WTC11 (cell line): ENCODE results near the gene WWC1. TPM values are rescaled to one million over a fixed set of nuclear protein-coding genes. Genes with fewer than 3 reads are reported as not detected.

ENCODE experiments used
- ATAC-seq: fragments of 200-7000 bp; cut with Tn5 transposase; 2 replicates; pipeline ENCODE4 v1.10.0; 2021; ENCODE audit warnings: mild to moderate bottlenecking, moderate library complexity
- CTCF ChIA-PET: fragments of 300-600 bp; sonication (Branson Sonifier 250); formaldehyde crosslinking; loops from one replicate; lab custom pipeline; 2021; ENCODE audit warnings: antibody characterized with exemption; lab: Charles Lee
- POLR2A ChIA-PET: fragments of 350-600 bp; sonication (Branson Sonifier 250); formaldehyde crosslinking; loops from one replicate; lab custom pipeline; 2021; ENCODE audit warnings: antibody characterized with exemption; lab: Charles Lee
- DNase-seq: peaks from one replicate; pipeline ENCODE4 v3.0.0; 2021; ENCODE audit warnings: low spot score
- H3K27ac Mint-ChIP-seq: 2 replicates; pipeline ENCODE4 v1.8.0; 2021; ENCODE audit warnings: mixed read lengths
- H3K27me3 Mint-ChIP-seq: 2 replicates; pipeline ENCODE4 v1.8.0; 2021; ENCODE audit warnings: low read depth, mild to moderate bottlenecking, moderate library complexity, mixed read lengths
- H3K36me3 Mint-ChIP-seq: 2 replicates; pipeline ENCODE4 v1.8.0; 2021; ENCODE audit warnings: mixed read lengths
- H3K4me1 Mint-ChIP-seq: 2 replicates; pipeline ENCODE4 v1.8.0; 2022; ENCODE audit warnings: mixed read lengths
- H3K4me3 Mint-ChIP-seq: 2 replicates; pipeline ENCODE4 v1.8.0; 2021; ENCODE audit warnings: mild to moderate bottlenecking, moderate library complexity, mixed read lengths
- H3K9me3 Mint-ChIP-seq: 2 replicates; pipeline ENCODE4 v1.8.0; 2021; ENCODE audit warnings: mixed read lengths
- ATF1 ChIP-seq: sonication (generic); formaldehyde crosslinking; IDR thresholded peaks from 2 replicates; pipeline ENCODE4 v1.8.1; 2023; ENCODE audit warnings: mild to moderate bottlenecking, moderate library complexity, missing genetic modification reagents
- ESRRA ChIP-seq: sonication (generic); formaldehyde crosslinking; IDR thresholded peaks from 2 replicates; pipeline ENCODE4 v1.8.1; 2022; ENCODE audit warnings: mild to moderate bottlenecking, missing genetic modification reagents, borderline replicate concordance
- FOXJ3 ChIP-seq: sonication (generic); formaldehyde crosslinking; IDR thresholded peaks from 2 replicates; pipeline ENCODE4 v1.9.0; 2021; ENCODE audit warnings: missing genetic modification reagents, mild to moderate bottlenecking, borderline replicate concordance
- MYBL2 ChIP-seq: sonication (generic); formaldehyde crosslinking; IDR thresholded peaks from 2 replicates; pipeline ENCODE4 v1.8.1; 2023; ENCODE audit warnings: mild to moderate bottlenecking, moderate library complexity, missing genetic modification reagents
- NR1H2 ChIP-seq: sonication (generic); formaldehyde crosslinking; IDR thresholded peaks from 2 replicates; pipeline ENCODE4 v1.9.0; 2021; ENCODE audit warnings: mild to moderate bottlenecking, moderate library complexity, missing genetic modification reagents
- PRDM15 ChIP-seq: sonication (generic); formaldehyde crosslinking; IDR thresholded peaks from 2 replicates; pipeline ENCODE4 v1.8.0; 2022; ENCODE audit warnings: missing genetic modification reagents
- RORB ChIP-seq: fragments of 250-450 bp; sonication (Bioruptor Pico); IDR thresholded peaks from 2 replicates; pipeline ENCODE4 v1.9.0; 2021; ENCODE audit warnings: mild to moderate bottlenecking
- ZNF263 ChIP-seq: sonication (generic); formaldehyde crosslinking; IDR thresholded peaks from 2 replicates; pipeline ENCODE4 v1.8.1; 2022; ENCODE audit warnings: low read depth, mild to moderate bottlenecking, moderate library complexity, missing genetic modification reagents
- ZNF317 ChIP-seq: sonication (generic); formaldehyde crosslinking; IDR thresholded peaks from 2 replicates; pipeline ENCODE4 v1.8.1; 2023; ENCODE audit warnings: low read depth, mild to moderate bottlenecking, moderate library complexity, missing genetic modification reagents, borderline replicate concordance
- ZNF416 ChIP-seq: fragments of 250-450 bp; sonication (Bioruptor Pico); IDR thresholded peaks from 2 replicates; pipeline ENCODE4 v1.9.0; 2021; ENCODE audit warnings: mild to moderate bottlenecking, inconsistent platforms
- total RNA-seq: library from RNA; stranded (reverse); gene quantifications from 3 replicates; pipeline ENCODE4 v1.2.3, GENCODE V29; 2021
- TF ChIP-seq, protein P1 (sequence below): sonication (generic); formaldehyde crosslinking; IDR thresholded peaks from 2 replicates; pipeline ENCODE4 v1.8.1; 2023; ENCODE audit warnings: mild to moderate bottlenecking, missing genetic modification reagents, moderate library complexity
- TF ChIP-seq, protein P2 (sequence below): sonication (generic); formaldehyde crosslinking; IDR thresholded peaks from 2 replicates; pipeline ENCODE4 v1.8.1; 2022; ENCODE audit warnings: missing genetic modification reagents, borderline replicate concordance
- TF ChIP-seq, protein P3 (sequence below): sonication (generic); formaldehyde crosslinking; IDR thresholded peaks from 2 replicates; pipeline ENCODE4 v1.8.0; 2023; ENCODE audit warnings: missing genetic modification reagents, mild to moderate bottlenecking, borderline replicate concordance

The WWC1 gene
- total RNA-seq, 1 experiment from 2014 or later = 48.4 TPM

DNA sequence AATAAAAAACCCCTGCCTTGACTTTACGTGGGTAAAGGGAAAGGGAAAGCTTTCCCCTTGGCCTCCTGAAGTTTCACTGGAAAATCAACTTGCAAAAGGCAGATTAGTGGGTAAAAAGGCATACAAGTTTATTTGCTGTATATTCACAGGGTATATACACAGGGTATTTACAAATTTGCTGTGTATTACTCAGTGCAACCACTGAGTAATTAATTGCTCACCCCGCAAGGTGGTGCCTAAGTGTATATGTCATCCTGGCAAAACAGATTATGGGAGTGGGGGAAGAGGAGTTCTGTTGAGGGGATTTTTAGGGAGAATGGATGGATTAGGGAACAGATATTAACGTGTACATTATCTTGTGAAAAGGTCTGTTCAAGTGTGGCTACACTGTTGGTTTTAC is 187.7 kb downstream of the WWC1 start (continued):
- TF ChIP-seq ATF1 (CRISPR knock-in tag) (no peak), ESRRA (CRISPR knock-in tag) (no peak)
- TF ChIP-seq, protein P1, sequence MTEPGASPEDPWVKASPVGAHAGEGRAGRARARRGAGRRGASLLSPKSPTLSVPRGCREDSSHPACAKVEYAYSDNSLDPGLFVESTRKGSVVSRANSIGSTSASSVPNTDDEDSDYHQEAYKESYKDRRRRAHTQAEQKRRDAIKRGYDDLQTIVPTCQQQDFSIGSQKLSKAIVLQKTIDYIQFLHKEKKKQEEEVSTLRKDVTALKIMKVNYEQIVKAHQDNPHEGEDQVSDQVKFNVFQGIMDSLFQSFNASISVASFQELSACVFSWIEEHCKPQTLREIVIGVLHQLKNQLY (CRISPR knock-in tag) = no peak

- peaks cover 12% of the 10 kb centered on the region for H3K27me3 Mint-ChIP-seq
- ATAC-seq = no peak
- H3K27ac Mint-ChIP-seq = no peak overlapping the region
- H3K9me3 Mint-ChIP-seq = no peaks in the 10 kb centered on the region
- H3K4me1 Mint-ChIP-seq = no peaks in the 10 kb centered on the region
- no peak overlapping the region for H3K4me3 Mint-ChIP-seq
- POLR2A ChIA-PET = no interaction called here
- TF ChIP-seq PRDM15 (CRISPR knock-in tag) (no peak), ZNF263 (CRISPR knock-in tag) (no peak), ZNF416 (no peak), MYBL2 (CRISPR knock-in tag) (no peak), FOXJ3 (CRISPR knock-in tag) (no peak), ZNF317 (CRISPR knock-in tag) (no peak), NR1H2 (CRISPR knock-in tag) (no peak), RORB (CRISPR knock-in tag) (no peak)
- TF ChIP-seq, protein P2, sequence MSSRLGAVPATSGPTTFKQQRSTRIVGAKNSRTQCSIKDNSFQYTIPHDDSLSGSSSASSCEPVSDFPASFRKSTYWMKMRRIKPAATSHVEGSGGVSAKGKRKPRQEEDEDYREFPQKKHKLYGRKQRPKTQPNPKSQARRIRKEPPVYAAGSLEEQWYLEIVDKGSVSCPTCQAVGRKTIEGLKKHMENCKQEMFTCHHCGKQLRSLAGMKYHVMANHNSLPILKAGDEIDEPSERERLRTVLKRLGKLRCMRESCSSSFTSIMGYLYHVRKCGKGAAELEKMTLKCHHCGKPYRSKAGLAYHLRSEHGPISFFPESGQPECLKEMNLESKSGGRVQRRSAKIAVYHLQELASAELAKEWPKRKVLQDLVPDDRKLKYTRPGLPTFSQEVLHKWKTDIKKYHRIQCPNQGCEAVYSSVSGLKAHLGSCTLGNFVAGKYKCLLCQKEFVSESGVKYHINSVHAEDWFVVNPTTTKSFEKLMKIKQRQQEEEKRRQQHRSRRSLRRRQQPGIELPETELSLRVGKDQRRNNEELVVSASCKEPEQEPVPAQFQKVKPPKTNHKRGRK = no peak
- TF ChIP-seq, protein P3, sequence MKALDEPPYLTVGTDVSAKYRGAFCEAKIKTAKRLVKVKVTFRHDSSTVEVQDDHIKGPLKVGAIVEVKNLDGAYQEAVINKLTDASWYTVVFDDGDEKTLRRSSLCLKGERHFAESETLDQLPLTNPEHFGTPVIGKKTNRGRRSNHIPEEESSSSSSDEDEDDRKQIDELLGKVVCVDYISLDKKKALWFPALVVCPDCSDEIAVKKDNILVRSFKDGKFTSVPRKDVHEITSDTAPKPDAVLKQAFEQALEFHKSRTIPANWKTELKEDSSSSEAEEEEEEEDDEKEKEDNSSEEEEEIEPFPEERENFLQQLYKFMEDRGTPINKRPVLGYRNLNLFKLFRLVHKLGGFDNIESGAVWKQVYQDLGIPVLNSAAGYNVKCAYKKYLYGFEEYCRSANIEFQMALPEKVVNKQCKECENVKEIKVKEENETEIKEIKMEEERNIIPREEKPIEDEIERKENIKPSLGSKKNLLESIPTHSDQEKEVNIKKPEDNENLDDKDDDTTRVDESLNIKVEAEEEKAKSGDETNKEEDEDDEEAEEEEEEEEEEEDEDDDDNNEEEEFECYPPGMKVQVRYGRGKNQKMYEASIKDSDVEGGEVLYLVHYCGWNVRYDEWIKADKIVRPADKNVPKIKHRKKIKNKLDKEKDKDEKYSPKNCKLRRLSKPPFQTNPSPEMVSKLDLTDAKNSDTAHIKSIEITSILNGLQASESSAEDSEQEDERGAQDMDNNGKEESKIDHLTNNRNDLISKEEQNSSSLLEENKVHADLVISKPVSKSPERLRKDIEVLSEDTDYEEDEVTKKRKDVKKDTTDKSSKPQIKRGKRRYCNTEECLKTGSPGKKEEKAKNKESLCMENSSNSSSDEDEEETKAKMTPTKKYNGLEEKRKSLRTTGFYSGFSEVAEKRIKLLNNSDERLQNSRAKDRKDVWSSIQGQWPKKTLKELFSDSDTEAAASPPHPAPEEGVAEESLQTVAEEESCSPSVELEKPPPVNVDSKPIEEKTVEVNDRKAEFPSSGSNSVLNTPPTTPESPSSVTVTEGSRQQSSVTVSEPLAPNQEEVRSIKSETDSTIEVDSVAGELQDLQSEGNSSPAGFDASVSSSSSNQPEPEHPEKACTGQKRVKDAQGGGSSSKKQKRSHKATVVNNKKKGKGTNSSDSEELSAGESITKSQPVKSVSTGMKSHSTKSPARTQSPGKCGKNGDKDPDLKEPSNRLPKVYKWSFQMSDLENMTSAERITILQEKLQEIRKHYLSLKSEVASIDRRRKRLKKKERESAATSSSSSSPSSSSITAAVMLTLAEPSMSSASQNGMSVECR (CRISPR knock-in tag) = no peak
- H3K36me3 Mint-ChIP-seq = no peaks in the 10 kb centered on the region
- no peak for DNase-seq
- CTCF ChIA-PET = no interaction called here
These were observed 189.2 kb downstream of the WWC1 start for GRCh38 chr5:168480601-168481000.

DNA sequence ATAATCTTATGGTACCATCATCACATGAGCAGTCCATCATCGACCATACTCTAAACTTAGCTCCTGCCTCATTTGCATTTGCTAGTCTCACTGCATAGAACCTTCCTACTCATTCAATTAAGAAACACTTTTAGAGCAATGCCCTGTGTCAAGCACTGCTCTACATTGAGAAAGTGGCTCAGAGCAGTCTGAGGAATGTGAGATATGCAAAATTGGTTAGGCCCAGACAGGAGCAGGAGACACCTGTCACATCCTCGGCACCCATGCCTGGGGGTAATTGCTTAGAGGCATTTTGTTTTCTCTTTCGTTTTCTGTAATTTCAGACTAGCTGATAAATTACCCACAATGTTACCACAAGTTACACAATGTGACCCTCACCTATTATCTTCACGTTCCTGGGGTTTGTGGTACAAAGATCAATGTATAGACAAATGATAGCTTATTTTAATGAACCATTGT is 189.9 kb downstream of the WWC1 start:
- ChIA-PET CTCF (no interaction called here), POLR2A (no interaction called here)
- TF ChIP-seq, protein P1 (CRISPR knock-in tag) = no peak
- ATAC-seq (no peak), DNase-seq (no peak)
- peaks cover 4% of the 10 kb centered on the region; the same call in 1 of the 2 replicates for H3K4me1 Mint-ChIP-seq
- peaks cover 12% of the 10 kb centered on the region for H3K27me3 Mint-ChIP-seq
- H3K9me3 Mint-ChIP-seq = no peaks in the 10 kb centered on the region
- no peak overlapping the region for H3K27ac Mint-ChIP-seq
- no peak overlapping the region for H3K4me3 Mint-ChIP-seq
- H3K36me3 Mint-ChIP-seq = peaks cover 2% of the 10 kb centered on the region; the same call in 1 of the 2 replicates
